ENCODE measurements around the gene CNR1.

CNR1 gene

DNA sequence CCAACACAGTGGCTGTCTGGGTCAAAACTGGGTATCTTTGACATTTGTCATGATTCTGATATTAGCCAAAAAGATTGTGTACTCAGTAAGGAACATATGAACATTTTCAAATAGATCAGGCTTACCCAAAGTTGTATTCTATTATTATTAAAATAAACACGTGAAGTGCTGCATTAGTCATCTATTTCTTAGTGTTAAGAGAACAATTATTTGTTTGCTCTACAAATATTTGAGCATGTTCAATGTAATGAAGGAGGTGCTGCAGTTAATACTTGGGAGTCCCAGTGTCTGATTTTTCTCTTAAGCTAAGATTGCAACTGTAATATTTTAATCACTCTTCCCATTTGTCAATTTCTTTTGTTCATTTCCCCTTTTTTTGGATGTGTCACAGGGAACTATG, 28.2 kb downstream of the CNR1 start:
- Mint-ChIP-seq H3K4me1 (no peaks in the 10 kb centered on the region), H3K36me3 (ENCODE audit: insufficient read depth) (no peaks in the 10 kb centered on the region), H3K27me3 (peaks cover 27% of the 10 kb centered on the region), H3K27ac (ENCODE audit: low read depth) (no peak overlapping the region), H3K4me3 (no peak overlapping the region), H3K9me3 (no peaks in the 10 kb centered on the region)
- ATAC-seq (replicated peaks; ENCODE audit: extremely low read depth, poor library complexity, severe bottlenecking), result no peak
- no peak for DNase-seq (ENCODE audit: low spot score in 2 of 2)

GRCh38 chr6:88135578-88136114, 30.5 kb downstream of the CNR1 start:
- Mint-ChIP-seq H3K4me3 (no peak overlapping the region), H3K9me3 (no peaks in the 10 kb centered on the region), H3K4me1 (no peaks in the 10 kb centered on the region), H3K27ac (ENCODE audit: low read depth) (no peak overlapping the region), H3K36me3 (ENCODE audit: insufficient read depth) (no peaks in the 10 kb centered on the region), H3K27me3 (peaks cover 27% of the 10 kb centered on the region)
- ATAC-seq (replicated peaks; ENCODE audit: extremely low read depth, poor library complexity, severe bottlenecking) (no peak), DNase-seq (ENCODE audit: low spot score in 2 of 2) (no peak)

- Mint-ChIP-seq H3K27me3 (peaks cover 27% of the 10 kb centered on the region), H3K9me3 (no peaks in the 10 kb centered on the region)
Measured at GRCh38 chr6:88134575-88134974, 31.6 kb downstream of the CNR1 start.

GRCh38 chr6:88133718-88134117, 32.4 kb downstream of the CNR1 start:
- H3K9me3 Mint-ChIP-seq, result no peaks in the 10 kb centered on the region
- ATAC-seq (replicated peaks; ENCODE audit: extremely low read depth, poor library complexity, severe bottlenecking) (no peak), DNase-seq (ENCODE audit: low spot score in 2 of 2) (no peak)
- no peak overlapping the region for H3K4me3 Mint-ChIP-seq
- H3K36me3 Mint-ChIP-seq (ENCODE audit: insufficient read depth), result no peaks in the 10 kb centered on the region
- no peaks in the 10 kb centered on the region for H3K4me1 Mint-ChIP-seq
- H3K27ac Mint-ChIP-seq (ENCODE audit: low read depth), result no peak overlapping the region
- H3K27me3 Mint-ChIP-seq, result peaks cover 30% of the 10 kb centered on the region

More at GRCh38 chr6:88134575-88134974, 31.6 kb downstream of the CNR1 start:
- no peak overlapping the region for H3K27ac Mint-ChIP-seq (ENCODE audit: low read depth)
- no peaks in the 10 kb centered on the region for H3K36me3 Mint-ChIP-seq (ENCODE audit: insufficient read depth)
- no peaks in the 10 kb centered on the region for H3K4me1 Mint-ChIP-seq
- H3K4me3 Mint-ChIP-seq, result no peak overlapping the region
- no peak for DNase-seq (ENCODE audit: low spot score in 2 of 2)
- ATAC-seq (replicated peaks; ENCODE audit: extremely low read depth, poor library complexity, severe bottlenecking), result no peak

GRCh38 chr6:88124925-88125557, 41.1 kb downstream of the CNR1 start:
- Mint-ChIP-seq H3K4me3 (no peak overlapping the region), H3K27ac (ENCODE audit: low read depth) (no peak overlapping the region)
- ATAC-seq (replicated peaks; ENCODE audit: extremely low read depth, poor library complexity, severe bottlenecking), result no peak

DNA sequence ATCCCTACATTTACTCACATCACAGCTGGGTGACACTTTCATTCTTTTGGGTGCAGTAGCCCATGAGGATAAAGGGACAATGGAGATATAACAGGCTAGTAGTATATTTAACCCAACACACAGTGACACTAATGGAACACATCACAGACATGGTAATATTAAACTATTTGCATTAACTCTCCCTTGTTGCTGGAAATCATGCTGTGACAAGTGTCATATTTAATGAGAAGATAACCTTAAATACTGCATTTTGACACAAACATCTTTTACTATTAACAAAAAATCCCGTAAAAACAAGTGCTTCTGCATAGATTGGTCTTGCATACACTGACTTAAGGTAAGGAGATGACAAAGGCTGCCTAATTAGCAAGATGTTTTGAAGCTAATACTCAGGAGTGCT, 45.5 kb downstream of the CNR1 start:
- H3K27ac Mint-ChIP-seq (ENCODE audit: low read depth), result no peak overlapping the region
- H3K4me1 Mint-ChIP-seq, result no peaks in the 10 kb centered on the region
- H3K36me3 Mint-ChIP-seq (ENCODE audit: insufficient read depth), result no peaks in the 10 kb centered on the region
- H3K9me3 Mint-ChIP-seq, result peaks cover 6% of the 10 kb centered on the region
- DNase-seq (ENCODE audit: low spot score in 2 of 2) (no peak), ATAC-seq (replicated peaks; ENCODE audit: extremely low read depth, poor library complexity, severe bottlenecking) (no peak)
- no peak overlapping the region for H3K4me3 Mint-ChIP-seq
- peaks cover 39% of the 10 kb centered on the region for H3K27me3 Mint-ChIP-seq

More at GRCh38 chr6:88124925-88125557, 41.1 kb downstream of the CNR1 start:
- Mint-ChIP-seq H3K27me3 (peaks cover 24% of the 10 kb centered on the region), H3K9me3 (peaks cover 6% of the 10 kb centered on the region), H3K36me3 (ENCODE audit: insufficient read depth) (no peaks in the 10 kb centered on the region), H3K4me1 (no peaks in the 10 kb centered on the region)
- no peak for DNase-seq (ENCODE audit: low spot score in 2 of 2)

DNA sequence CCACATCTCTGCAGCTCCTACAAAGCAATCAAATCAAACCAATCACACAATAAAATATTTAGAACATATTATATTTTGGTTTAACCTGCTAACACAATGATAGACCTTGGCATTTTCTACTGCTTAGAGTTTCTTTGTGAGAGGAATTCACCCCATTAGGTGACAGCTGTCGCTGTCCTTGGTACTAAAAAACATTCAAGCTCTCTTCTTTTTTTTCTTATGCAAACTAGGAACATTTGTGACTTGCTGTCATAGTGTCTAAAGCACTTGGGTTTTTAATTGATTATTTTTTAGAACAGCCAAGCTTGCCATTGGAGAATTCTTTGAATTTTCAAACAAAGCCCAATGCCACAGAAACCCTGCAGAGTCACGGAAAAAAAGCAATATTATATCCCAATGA, 46.4 kb downstream of the CNR1 start:
- no peak overlapping the region for H3K27ac Mint-ChIP-seq (ENCODE audit: low read depth)
- H3K4me3 Mint-ChIP-seq, result no peak overlapping the region
- H3K27me3 Mint-ChIP-seq, result peaks cover 47% of the 10 kb centered on the region
- H3K9me3 Mint-ChIP-seq, result no peaks in the 10 kb centered on the region
- no peak for ATAC-seq (replicated peaks; ENCODE audit: extremely low read depth, poor library complexity, severe bottlenecking)
- no peaks in the 10 kb centered on the region for H3K4me1 Mint-ChIP-seq
- no peak for DNase-seq (ENCODE audit: low spot score in 2 of 2)
- no peaks in the 10 kb centered on the region for H3K36me3 Mint-ChIP-seq (ENCODE audit: insufficient read depth)

- Mint-ChIP-seq H3K36me3 (ENCODE audit: insufficient read depth) (no peaks in the 10 kb centered on the region), H3K27me3 (peaks cover 62% of the 10 kb centered on the region), H3K27ac (ENCODE audit: low read depth) (no peak overlapping the region), H3K9me3 (no peaks in the 10 kb centered on the region), H3K4me1 (no peaks in the 10 kb centered on the region), H3K4me3 (no peak overlapping the region)
- no peak for ATAC-seq (replicated peaks; ENCODE audit: extremely low read depth, poor library complexity, severe bottlenecking)
- no peak for DNase-seq (ENCODE audit: low spot score in 2 of 2)
Measured at GRCh38 chr6:88116276-88116675, 49.9 kb downstream of the CNR1 start.

DNA sequence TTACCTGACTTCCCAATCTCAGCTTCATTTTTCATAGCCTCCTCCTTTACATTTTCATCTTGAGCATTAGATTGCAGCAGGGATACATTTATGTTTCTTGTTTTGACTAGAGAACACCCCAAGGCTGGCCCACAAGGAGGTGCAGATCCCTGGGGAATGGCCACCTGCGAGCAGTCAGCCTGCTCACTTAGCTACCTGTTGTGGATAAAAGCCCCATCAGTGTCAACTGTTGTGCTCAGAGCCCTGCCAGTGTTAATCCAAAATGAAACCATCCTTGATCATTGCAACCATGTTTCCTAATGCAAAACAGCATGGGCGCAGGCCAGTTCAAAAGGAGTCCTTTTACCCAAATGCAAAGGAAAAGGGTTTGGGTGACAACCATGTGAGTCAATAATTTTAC, 50.8 kb downstream of the CNR1 start:
- no peak overlapping the region for H3K4me3 Mint-ChIP-seq
- peaks cover 61% of the 10 kb centered on the region for H3K27me3 Mint-ChIP-seq
- no peaks in the 10 kb centered on the region for H3K9me3 Mint-ChIP-seq
- H3K4me1 Mint-ChIP-seq, result no peaks in the 10 kb centered on the region
- ATAC-seq (replicated peaks; ENCODE audit: extremely low read depth, poor library complexity, severe bottlenecking) (no peak), DNase-seq (ENCODE audit: low spot score in 2 of 2) (no peak)
- no peaks in the 10 kb centered on the region for H3K36me3 Mint-ChIP-seq (ENCODE audit: insufficient read depth)
- no peak overlapping the region for H3K27ac Mint-ChIP-seq (ENCODE audit: low read depth)

DNA sequence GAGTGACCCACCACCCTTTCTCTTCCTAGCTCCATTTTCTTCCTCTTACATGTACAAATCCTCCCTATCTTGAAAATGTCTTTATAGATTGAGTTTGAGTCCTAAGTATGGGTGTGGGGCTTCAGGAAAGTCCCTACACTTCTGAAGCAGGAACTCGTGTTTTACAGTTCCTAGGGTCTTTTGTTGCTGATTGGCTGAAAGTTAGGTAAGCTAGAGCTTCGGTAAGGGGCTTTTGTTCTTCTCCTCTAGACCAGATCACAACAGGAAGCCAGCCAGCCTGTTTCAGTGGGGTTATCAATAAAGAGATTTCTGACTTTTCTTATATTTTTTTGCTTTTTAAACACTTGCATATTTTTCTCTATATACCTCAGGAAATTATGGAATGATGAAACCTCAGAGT, 51.3 kb downstream of the CNR1 start:
- Mint-ChIP-seq H3K4me3 (no peak overlapping the region), H3K36me3 (ENCODE audit: insufficient read depth) (peaks cover 1% of the 10 kb centered on the region), H3K9me3 (no peaks in the 10 kb centered on the region), H3K27ac (ENCODE audit: low read depth) (no peak overlapping the region), H3K27me3 (peaks cover 59% of the 10 kb centered on the region), H3K4me1 (no peaks in the 10 kb centered on the region)
- DNase-seq (ENCODE audit: low spot score in 2 of 2) (no peak), ATAC-seq (replicated peaks; ENCODE audit: extremely low read depth, poor library complexity, severe bottlenecking) (no peak)

- DNase-seq (ENCODE audit: low spot score in 2 of 2), result no peak
- Mint-ChIP-seq H3K27ac (ENCODE audit: low read depth) (no peak overlapping the region), H3K9me3 (no peaks in the 10 kb centered on the region), H3K36me3 (ENCODE audit: insufficient read depth) (peaks cover 4% of the 10 kb centered on the region), H3K4me3 (no peak overlapping the region), H3K27me3 (peaks cover 51% of the 10 kb centered on the region), H3K4me1 (no peaks in the 10 kb centered on the region)
- ATAC-seq (replicated peaks; ENCODE audit: extremely low read depth, poor library complexity, severe bottlenecking), result no peak
Measured at GRCh38 chr6:88111991-88112390, 54.2 kb downstream of the CNR1 start.

GRCh38 chr6:88107241-88107640, 58.9 kb downstream of the CNR1 start:
- peaks cover 4% of the 10 kb centered on the region for H3K36me3 Mint-ChIP-seq (ENCODE audit: insufficient read depth)
- H3K27me3 Mint-ChIP-seq, result peaks cover 38% of the 10 kb centered on the region
- H3K27ac Mint-ChIP-seq (ENCODE audit: low read depth), result no peak overlapping the region
- H3K9me3 Mint-ChIP-seq, result peaks cover 6% of the 10 kb centered on the region
- no peak for DNase-seq (ENCODE audit: low spot score in 2 of 2)
- H3K4me3 Mint-ChIP-seq, result no peak overlapping the region
- ATAC-seq (replicated peaks; ENCODE audit: extremely low read depth, poor library complexity, severe bottlenecking), result no peak
- H3K4me1 Mint-ChIP-seq, result no peaks in the 10 kb centered on the region

GRCh38 chr6:88105741-88106340, 60.3 kb downstream of the CNR1 start:
- DNase-seq (ENCODE audit: low spot score in 2 of 2) (no peak), ATAC-seq (replicated peaks; ENCODE audit: extremely low read depth, poor library complexity, severe bottlenecking) (no peak)
- Mint-ChIP-seq H3K9me3 (peaks cover 6% of the 10 kb centered on the region), H3K4me1 (no peaks in the 10 kb centered on the region), H3K4me3 (no peak overlapping the region), H3K27me3 (peaks cover 33% of the 10 kb centered on the region), H3K27ac (ENCODE audit: low read depth) (no peak overlapping the region), H3K36me3 (ENCODE audit: insufficient read depth) (peaks cover 4% of the 10 kb centered on the region)

Data from central memory CD8-positive, alpha-beta T cell (primary cell).